K562 (cell line): Measurements from ENCODE around the gene ATG12. TPM values are rescaled to one million over a fixed set of nuclear protein-coding genes. Genes with fewer than 3 reads are reported as not detected.

Experiments
- ATAC-seq: fragments of 200-7000 bp; cut with Tn5 transposase; 3 replicates; pipeline ENCODE4 v1.9.1; 2020; ENCODE audit warnings: moderate library complexity
- BruUV-seq: library from RNA; stranded (reverse); fragments of 400-500 nt; replicated peaks from 2 replicates; lab custom pipeline; 2021; lab: Mats Ljungman, UMichigan
- CTCF ChIA-PET: fragments of 300-600 bp; formaldehyde crosslinking; extraction: SDS; loops from one replicate; lab custom pipeline; 2021; ENCODE audit warnings: low intra/inter-chr PET ratio; lab: Yijun Ruan, JAX
- POLR2A ChIA-PET: fragments of 300-600, 350-650 bp; sonication (Branson Sonifier 250); formaldehyde crosslinking; extraction: SDS; loops from one replicate; lab custom pipeline; 2021; ENCODE audit warnings: antibody characterized with exemption, inconsistent platforms; lab: Yijun Ruan, JAX
- DNase-seq, 4 experiments: peaks; one replicate each; pipeline versions ENCODE4 v3.0.0 to v3.0.0-alpha.2; 2011 to 2018; ENCODE audit warnings: low spot score in 3 of 4, mixed read lengths in 3 of 4; ENCODE audit errors: extremely low read depth in 1 of 4
- FAIRE-seq: peaks from 2 replicates; lab custom pipeline; 2011; peaks lifted over from hg19 to GRCh38; lab: Jason Lieb, UNC
- H2AFZ ChIP-seq: 2 replicates; pipeline ENCODE4 v1.6.0; 2011; ENCODE audit warnings: low read depth, low read length, control low read depth, inconsistent platforms
- H3K27ac ChIP-seq: fragments of 200-600 bp; 3 replicates; pipeline ENCODE4 v1.8.0; 2011; ENCODE audit warnings: low read depth, mild to moderate bottlenecking, control low read depth, inconsistent platforms, low read length, moderate library complexity, mixed read lengths; ENCODE audit errors: extremely low read depth
- H3K27me3 ChIP-seq, 2 experiments: fragments of 300-600 bp in 1 of 2; 2 replicates in 1 of 2; 3 replicates in 1 of 2; pipeline versions ENCODE4 v1.6.0 to v1.8.0; 2011; ENCODE audit warnings: inconsistent platforms in 2 of 2, low read length in 2 of 2, mild to moderate bottlenecking in 1 of 2, mixed read lengths in 1 of 2, moderate library complexity in 1 of 2; ENCODE audit not compliant: control insufficient read depth in 2 of 2, insufficient read depth in 2 of 2
- H3K36me3 ChIP-seq: fragments of 300-600 bp; 3 replicates; pipeline ENCODE4 v1.8.0; 2011; ENCODE audit warnings: mild to moderate bottlenecking, low read length, inconsistent platforms; ENCODE audit not compliant: control insufficient read depth, insufficient read depth
- H3K4me1 ChIP-seq, 2 experiments: fragments of 200-600 bp in 1 of 2; replicated peaks in 1 of 2; 2 replicates in 1 of 2; 3 replicates in 1 of 2; pipeline versions ENCODE4 v1.5.1 to v1.8.0; 2011; ENCODE audit warnings: inconsistent platforms in 2 of 2, low read length in 2 of 2, mild to moderate bottlenecking in 1 of 2, mixed read lengths in 1 of 2, moderate library complexity in 1 of 2; ENCODE audit not compliant: control insufficient read depth in 2 of 2, insufficient read depth in 2 of 2
- H3K4me2 ChIP-seq: 2 replicates; pipeline ENCODE4 v1.6.1; 2011; ENCODE audit warnings: low read length, control low read depth, inconsistent platforms, mixed read lengths; ENCODE audit not compliant: insufficient read depth
- H3K4me3 ChIP-seq: fragments of 200-600 bp; sonication (generic), shearing (Covaris generic); 2 replicates; pipeline ENCODE4 v1.5.1; 2016; ENCODE audit warnings: control low read depth, inconsistent platforms
- H3K79me2 ChIP-seq: fragments of 200-600 bp; 3 replicates; pipeline ENCODE4 v1.8.0; 2011; ENCODE audit warnings: low read length, inconsistent platforms; ENCODE audit not compliant: control insufficient read depth, insufficient read depth
- H3K9ac ChIP-seq, 2 experiments: 2 replicates each; pipeline versions ENCODE4 v1.6.0 to v1.6.1; 2011; ENCODE audit warnings: low read depth in 2 of 2, low read length in 2 of 2, control low read depth in 1 of 2, inconsistent platforms in 1 of 2, mild to moderate bottlenecking in 1 of 2, mixed read lengths in 1 of 2; ENCODE audit not compliant: insufficient read depth in 1 of 2
- H3K9me1 ChIP-seq: one replicate; pipeline ENCODE4 v1.6.0; 2011; ENCODE audit warnings: inconsistent platforms, mild to moderate bottlenecking, low read length, moderate library complexity; ENCODE audit not compliant: control insufficient read depth, insufficient read depth
- H3K9me3 ChIP-seq: replicated peaks from 2 replicates; pipeline ENCODE4 v1.5.1; 2011; ENCODE audit warnings: low read depth, low read length, inconsistent platforms; ENCODE audit not compliant: control insufficient read depth, insufficient read depth
- H4K20me1 ChIP-seq: replicated peaks from 2 replicates; pipeline ENCODE4 v1.6.1; 2011; ENCODE audit warnings: low read length, inconsistent platforms, mixed read lengths; ENCODE audit not compliant: control insufficient read depth, insufficient read depth
- CEBPG ChIP-seq, 3 experiments: fragments of 200-800 bp in 1 of 3; sonication (Bioruptor generic) in 1 of 3; sonication (generic) in 1 of 3; formaldehyde crosslinking in 1 of 3; IDR thresholded peaks in 2 of 3; conservative IDR thresholded peaks in 1 of 3; 2 replicates each; pipeline versions ENCODE4 v1.6.1 to v1.8.0; 2016 to 2022; ENCODE audit warnings: missing compliant biosample characterization in 2 of 3, missing genetic modification characterization in 2 of 3, mild to moderate bottlenecking in 1 of 3, missing genetic modification reagents in 1 of 3
- ETS2 ChIP-seq: IDR thresholded peaks from 2 replicates; pipeline ENCODE4 v1.6.1; 2016; ENCODE audit warnings: borderline replicate concordance, missing genetic modification characterization, mild to moderate bottlenecking, moderate library complexity, missing compliant biosample characterization; ENCODE audit not compliant: poor library complexity, severe bottlenecking
- FOXJ2 ChIP-seq: fragments of 200-800 bp; sonication (Bioruptor generic); IDR thresholded peaks from 2 replicates; pipeline ENCODE4 v1.6.1; 2016; ENCODE audit warnings: missing genetic modification characterization, missing compliant biosample characterization
- PML ChIP-seq: IDR thresholded peaks from 2 replicates; pipeline ENCODE4 v1.6.1; 2012; ENCODE audit warnings: low read length, inconsistent platforms
- ZBTB11 ChIP-seq, 3 experiments: fragments of 200-800 bp in 1 of 3; fragments of 250-450 bp in 1 of 3; fragments of 450-650 bp in 1 of 3; sonication (Bioruptor Pico) in 1 of 3; sonication (Bioruptor generic) in 1 of 3; formaldehyde crosslinking in 1 of 3; IDR thresholded peaks; 2 replicates each; pipeline versions ENCODE4 v1.6.1 to v1.8.0; 2016 to 2022; ENCODE audit warnings: mild to moderate bottlenecking in 2 of 3, missing genetic modification characterization in 2 of 3, missing compliant biosample characterization in 1 of 3, moderate library complexity in 1 of 3
- ZNF318 ChIP-seq, 2 experiments: fragments of 450-650 bp; IDR thresholded peaks; 2 replicates each; pipeline ENCODE4 v1.6.1; 2016; ENCODE audit warnings: mild to moderate bottlenecking in 2 of 2, borderline replicate concordance in 1 of 2, low read depth in 1 of 2, moderate library complexity in 1 of 2
- WGBS: fragments of 100-300 bp; shearing (Covaris generic); methylation state at CpG from one replicate; pipeline ENCODE4 v1.1.6; 2016; ENCODE audit warnings: low coverage, mixed read lengths; ENCODE audit not compliant: insufficient coverage; ENCODE audit errors: missing lambda C conversion rate; 5-methylcytosine and 5-hydroxymethylcytosine counted together
- in situ Hi-C: fragments of 300-500 bp; cut with MboI; formaldehyde crosslinking; loops from 4 replicates; pipeline ENCODE4 v1.15.0; 2018; ENCODE audit warnings: inconsistent platforms, mixed read lengths
- intact Hi-C: fragments of 100-400 bp; cut with micrococcal nuclease; formaldehyde crosslinking; loops from 2 replicates; pipeline ENCODE4 v1.14.2; 2022
- polyA plus RNA-seq, 8 experiments: library from polyadenylated mRNA; depleted of rRNA in 4 of 8; stranded (reverse) in 5 of 8; unstranded in 3 of 8; fragments of >200 nt; fragmentation: Nextera tagmentation in 2 of 8; fragmentation: Illumina TruSeq in 1 of 8; extraction: Ambion mirVana in 2 of 8; extraction: Trizol in 1 of 8; gene quantifications; 2 replicates each; pipeline versions ENCODE4 v1.2.1 to v1.2.3, GENCODE V29; 2011 to 2014; ENCODE audit warnings: inconsistent platforms in 1 of 8, missing spikeins in 1 of 8
- total RNA-seq, 7 experiments: library from RNA; depleted of rRNA in 6 of 7; stranded (reverse); fragments of >200 nt in 6 of 7; fragmentation: Illumina TruSeq in 2 of 7; extraction: Trizol in 2 of 7; gene quantifications; 2 replicates each; pipeline versions ENCODE4 v1.2.1 to v1.2.3, GENCODE V29; 2011 to 2021; ENCODE audit warnings: low replicate concordance in 1 of 7

The ATG12 gene
- total and polyA plus RNA-seq, 9 of the 15 experiments (the other 6 are each of a cell fraction or from before 2014, with no cell fraction given), result 21.6 to 132 (median 61.3) TPM

GRCh38 chr5:115843444-115844130 is 2.2 kb upstream of the ATG12 start:
- no peak for ATAC-seq
- Histone ChIP-seq H3K27ac (no peak overlapping the region), H3K9ac (peak overlapping the region in 1 of 2 experiments; percentile 95; a peak in 1 of 4 replicates), H3K36me3 (peaks cover 13% of the 10 kb centered on the region; the same call in 2 of the 3 replicates), H3K4me3 (no peak overlapping the region), H3K9me1 (no peaks in the 10 kb centered on the region), H2AFZ (no peak overlapping the region), H3K4me1 (peaks cover 14% of the 10 kb centered on the region in 2 experiments; a peak in 4 of 5 replicates), H3K27me3 (no peaks in the 10 kb centered on the region), H3K9me3 (no peaks in the 10 kb centered on the region), H3K79me2 (peaks cover 86% of the 10 kb centered on the region), H3K4me2 (peak overlapping the region; percentile 25; the same call in 1 of the 2 replicates), H4K20me1 (peaks cover 5% of the 10 kb centered on the region; the same call in 1 of the 2 replicates)
- no TSS peak for BruUV-seq
- 65% methylated on average over 6 of the region's 6 CpGs for WGBS
- intact Hi-C loops (loop anchor here (5.0 to 10.0 kb wide), 3 partner anchors 244 to 539 kb away; partner anchors contain the start of genes COMMD10 and FEM1C), in situ Hi-C loops (no loop called here)
- no peak for DNase-seq
- FAIRE-seq, result no peak
- CTCF ChIA-PET, result no interaction called here
- POLR2A ChIA-PET, result interaction anchor here (0.8 to 1.1 kb wide), 2 partner anchors 77 to 219 kb away, joined by 3 read pairs; no protein-coding TSS in a partner anchor
- TF ChIP-seq ZBTB11 (CRISPR knock-in tag; IDR thresholded peaks at IDR 0.05) (no peak), FOXJ2 (no peak), ZNF318 (IDR thresholded peaks at IDR 0.05; ENCODE audit: borderline replicate concordance in 1 of 2, low read depth in 1 of 2) (no peak), PML (no peak), ETS2 (tag) (no peak), CEBPG (CRISPR knock-in tag; IDR thresholded peaks at IDR 0.05) (no peak), CEBPG (tag; conservative IDR thresholded peaks at IDR 0.05 in 1 of 2, IDR thresholded peaks at IDR 0.05 in 1 of 2) (peak; percentile 54 to 75)
